Keratinocyte (primary cell): Measurements from ENCODE around the gene ARX. TPM values are rescaled to one million over a fixed set of nuclear protein-coding genes. Genes with fewer than 3 reads are reported as not detected.
A peak's percentile ranks its signal among the peaks of the same experiment; 100 is the strongest.

Experiments used
- DNase-seq: peaks from one replicate; pipeline ENCODE4 v3.0.0-alpha.2; 2011; ENCODE audit warnings: low read depth, missing footprints, low spot score
- FAIRE-seq: peaks from 2 replicates; lab custom pipeline; 2011; peaks lifted over from hg19 to GRCh38; lab: Jason Lieb, UNC
- H2AFZ ChIP-seq: 2 replicates; pipeline ENCODE4 v1.6.0; 2012; ENCODE audit warnings: low read length, control low read depth, inconsistent platforms; ENCODE audit not compliant: control insufficient read depth
- H3K27ac ChIP-seq: 2 replicates; pipeline ENCODE4 v1.5.1; 2011; ENCODE audit warnings: low read length; ENCODE audit not compliant: control insufficient read depth, insufficient read depth
- H3K27me3 ChIP-seq: 3 replicates; pipeline ENCODE4 v1.6.0; 2011; ENCODE audit warnings: low read length; ENCODE audit not compliant: control insufficient read depth, insufficient read depth; ENCODE audit errors: extremely low read depth
- H3K36me3 ChIP-seq, 2 experiments: 2 replicates in 1 of 2; 3 replicates in 1 of 2; pipeline ENCODE4 v1.5.1; 2011; ENCODE audit warnings: low read length in 2 of 2, mild to moderate bottlenecking in 1 of 2; ENCODE audit not compliant: control insufficient read depth in 2 of 2, insufficient read depth in 2 of 2; ENCODE audit errors: extremely low read depth in 1 of 2
- H3K4me1 ChIP-seq: 3 replicates; pipeline ENCODE4 v1.5.1; 2011; ENCODE audit warnings: low read length; ENCODE audit not compliant: control insufficient read depth, insufficient read depth; ENCODE audit errors: extremely low read depth
- H3K4me2 ChIP-seq: 3 replicates; pipeline ENCODE4 v1.6.0; 2011; ENCODE audit warnings: low read depth, low read length; ENCODE audit not compliant: control insufficient read depth, insufficient read depth; ENCODE audit errors: extremely low read depth
- H3K4me3 ChIP-seq, 3 experiments: fragments of 200-600 bp in 1 of 3; sonication (generic) in 1 of 3; 2 replicates in 2 of 3; 3 replicates in 1 of 3; pipeline ENCODE4 v1.5.1; 2011 to 2016; ENCODE audit warnings: low read length in 3 of 3, mild to moderate bottlenecking in 3 of 3, control low read depth in 2 of 3, inconsistent platforms in 1 of 3, low read depth in 1 of 3, mixed read lengths in 1 of 3, mixed run types in 1 of 3, moderate library complexity in 1 of 3; ENCODE audit not compliant: control insufficient read depth in 2 of 3, insufficient read depth in 2 of 3; ENCODE audit errors: extremely low read depth in 1 of 3
- H3K79me2 ChIP-seq: 2 replicates; pipeline ENCODE4 v1.6.0; 2012; ENCODE audit warnings: low read length; ENCODE audit not compliant: control insufficient read depth, insufficient read depth
- H3K9ac ChIP-seq: 3 replicates; pipeline ENCODE4 v1.6.0; 2011; ENCODE audit warnings: low read length; ENCODE audit not compliant: control insufficient read depth, insufficient read depth; ENCODE audit errors: extremely low read depth
- H3K9me1 ChIP-seq: 3 replicates; pipeline ENCODE4 v1.6.0; 2011; ENCODE audit warnings: low read length; ENCODE audit not compliant: control insufficient read depth, insufficient read depth; ENCODE audit errors: extremely low read depth
- H3K9me3 ChIP-seq: 2 replicates; pipeline ENCODE4 v1.5.1; 2012; ENCODE audit warnings: low read depth, low read length; ENCODE audit not compliant: control insufficient read depth
- H4K20me1 ChIP-seq: 3 replicates; pipeline ENCODE4 v1.6.0; 2011; ENCODE audit warnings: low read length; ENCODE audit not compliant: control insufficient read depth, insufficient read depth; ENCODE audit errors: extremely low read depth
- EZH2 ChIP-seq: IDR thresholded peaks from one replicate; pipeline ENCODE4 v1.6.1; 2012; ENCODE audit warnings: inconsistent platforms, mild to moderate bottlenecking, low read length, moderate library complexity
- dilution Hi-C: fragments of 300-500 bp; cut with MboI; formaldehyde crosslinking; loops from one replicate; pipeline ENCODE4 v1.7.0; 2020; ENCODE audit warnings: low sequenced_read_pairs; ENCODE audit not compliant: extremely low pct_ligation_motif_present
- polyA plus RNA-seq, 5 experiments: library from polyadenylated mRNA; depleted of rRNA in 3 of 5; stranded (reverse) in 3 of 5; stranded (forward) in 1 of 5; unstranded in 1 of 5; fragments of >200 nt; gene quantifications; 1 replicate in 1 of 5; 2 replicates in 3 of 5; 3 replicates in 1 of 5; pipeline versions ENCODE4 v1.2.1 to v1.2.3, GENCODE V29; 2011 to 2012; ENCODE audit warnings: missing spikeins in 2 of 5, low read depth in 1 of 5, low replicate concordance in 1 of 5
- TF ChIP-seq, protein P1 (sequence below), 3 experiments: IDR thresholded peaks in 1 of 3; conservative IDR thresholded peaks in 1 of 3; optimal IDR thresholded peaks in 1 of 3; 2 replicates in 2 of 3; 3 replicates in 1 of 3; pipeline versions ENCODE3 to v1.5.1; 2011; ENCODE audit warnings: low read length in 3 of 3, mild to moderate bottlenecking in 3 of 3, moderate library complexity in 2 of 3, control low read depth in 1 of 3, inconsistent platforms in 1 of 3; ENCODE audit not compliant: insufficient read depth in 2 of 3; ENCODE audit errors: extremely low read depth in 1 of 3

ARX gene
- polyA plus RNA-seq, 1 donor (not counting 4 experiments of a cell fraction or from before 2014, with no cell fraction given) = not detected

- no peaks in the 10 kb centered on the region for H3K9me3 ChIP-seq
- H3K27ac ChIP-seq = peak overlapping the region; percentile 41
- no peak overlapping the region for H3K4me2 ChIP-seq
- H3K36me3 ChIP-seq = no peaks in the 10 kb centered on the region
- dilution Hi-C loops = no loop called here
- H3K79me2 ChIP-seq = no peaks in the 10 kb centered on the region
- no peaks in the 10 kb centered on the region for H4K20me1 ChIP-seq
- H3K9me1 ChIP-seq = no peaks in the 10 kb centered on the region
- H3K9ac ChIP-seq = no peak overlapping the region
- H3K4me3 ChIP-seq = no peak overlapping the region
- DNase-seq (no peak), FAIRE-seq (no peak)
- TF ChIP-seq EZH2 = no peak
- TF ChIP-seq, protein P1, sequence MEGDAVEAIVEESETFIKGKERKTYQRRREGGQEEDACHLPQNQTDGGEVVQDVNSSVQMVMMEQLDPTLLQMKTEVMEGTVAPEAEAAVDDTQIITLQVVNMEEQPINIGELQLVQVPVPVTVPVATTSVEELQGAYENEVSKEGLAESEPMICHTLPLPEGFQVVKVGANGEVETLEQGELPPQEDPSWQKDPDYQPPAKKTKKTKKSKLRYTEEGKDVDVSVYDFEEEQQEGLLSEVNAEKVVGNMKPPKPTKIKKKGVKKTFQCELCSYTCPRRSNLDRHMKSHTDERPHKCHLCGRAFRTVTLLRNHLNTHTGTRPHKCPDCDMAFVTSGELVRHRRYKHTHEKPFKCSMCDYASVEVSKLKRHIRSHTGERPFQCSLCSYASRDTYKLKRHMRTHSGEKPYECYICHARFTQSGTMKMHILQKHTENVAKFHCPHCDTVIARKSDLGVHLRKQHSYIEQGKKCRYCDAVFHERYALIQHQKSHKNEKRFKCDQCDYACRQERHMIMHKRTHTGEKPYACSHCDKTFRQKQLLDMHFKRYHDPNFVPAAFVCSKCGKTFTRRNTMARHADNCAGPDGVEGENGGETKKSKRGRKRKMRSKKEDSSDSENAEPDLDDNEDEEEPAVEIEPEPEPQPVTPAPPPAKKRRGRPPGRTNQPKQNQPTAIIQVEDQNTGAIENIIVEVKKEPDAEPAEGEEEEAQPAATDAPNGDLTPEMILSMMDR (optimal IDR thresholded peaks at IDR 0.05 in 1 of 3, IDR thresholded peaks at IDR 0.05 in 1 of 3, conservative IDR thresholded peaks at IDR 0.05 in 1 of 3; ENCODE audit: extremely low read depth in 1 of 3, insufficient read depth in 2 of 3, low read length in 3 of 3) = no peak
- no peak overlapping the region for H2AFZ ChIP-seq
- peaks cover 15% of the 10 kb centered on the region for H3K4me1 ChIP-seq
- no peaks in the 10 kb centered on the region for H3K27me3 ChIP-seq
Observed at GRCh38 chrX:25028726-25029125, 13.0 kb upstream of the ARX start.

- Histone ChIP-seq H3K27me3 (peaks cover 20% of the 10 kb centered on the region), H3K9ac (no peak overlapping the region), H3K4me2 (no peak overlapping the region), H3K9me1 (no peaks in the 10 kb centered on the region), H3K36me3 (no peaks in the 10 kb centered on the region), H3K9me3 (no peaks in the 10 kb centered on the region), H3K4me1 (peaks cover 15% of the 10 kb centered on the region), H3K4me3 (no peak overlapping the region), H4K20me1 (no peaks in the 10 kb centered on the region), H2AFZ (no peak overlapping the region), H3K79me2 (no peaks in the 10 kb centered on the region), H3K27ac (no peak overlapping the region)
- dilution Hi-C loops = no loop called here
- FAIRE-seq (no peak), DNase-seq (no peak)
- no peak for TF ChIP-seq EZH2
- TF ChIP-seq, protein P1 (optimal IDR thresholded peaks at IDR 0.05 in 1 of 3, IDR thresholded peaks at IDR 0.05 in 1 of 3, conservative IDR thresholded peaks at IDR 0.05 in 1 of 3; ENCODE audit: extremely low read depth in 1 of 3, insufficient read depth in 2 of 3, low read length in 3 of 3) = no peak
Observed at GRCh38 chrX:25026576-25026975, 10.8 kb upstream of the ARX start.
